ENCODE results near the gene VWA2.

VWA2 gene

GRCh38 chr10:114250236-114250635, 11.2 kb downstream of the VWA2 start:
- no peak for DNase-seq

- DNase-seq: no peak
Measured at GRCh38 chr10:114250716-114251115, 11.7 kb downstream of the VWA2 start.

GRCh38 chr10:114252092-114252491, 13.0 kb downstream of the VWA2 start:
- no peak for DNase-seq

GRCh38 chr10:114252883-114253282, 13.8 kb downstream of the VWA2 start:
- DNase-seq: no peak

- no peak for DNase-seq
Measured at GRCh38 chr10:114255227-114255626, 16.2 kb downstream of the VWA2 start.

GRCh38 chr10:114256008-114256765, 17.1 kb downstream of the VWA2 start:
- peak; percentile 8 for DNase-seq

GRCh38 chr10:114256822-114257221, 17.8 kb downstream of the VWA2 start:
- DNase-seq: peak; percentile 43

GRCh38 chr10:114257498-114257897, 18.4 kb downstream of the VWA2 start:
- DNase-seq: no peak

GRCh38 chr10:114258274-114258840, 19.3 kb downstream of the VWA2 start:
- no peak for DNase-seq

GRCh38 chr10:114259824-114260223, 20.8 kb downstream of the VWA2 start:
- DNase-seq: no peak

GRCh38 chr10:114260366-114260765, 21.3 kb downstream of the VWA2 start:
- DNase-seq: no peak

- peak; percentile 44 for DNase-seq
Measured at GRCh38 chr10:114261076-114261475, 22.0 kb downstream of the VWA2 start.

- no peak for DNase-seq
Measured at GRCh38 chr10:114262496-114262895, 23.4 kb downstream of the VWA2 start.

GRCh38 chr10:114265392-114266053, 26.5 kb downstream of the VWA2 start:
- no peak for DNase-seq

- peak; percentile 5 for DNase-seq
Measured at GRCh38 chr10:114266521-114266920, 27.5 kb downstream of the VWA2 start.

- peak; percentile 75 for DNase-seq
Measured at GRCh38 chr10:114271075-114271778, 32.2 kb downstream of the VWA2 start.

- DNase-seq: peak; percentile 95
Measured at GRCh38 chr10:114271779-114272167, 32.7 kb downstream of the VWA2 start.

- no peak for DNase-seq
Measured at GRCh38 chr10:114272696-114273095, 33.6 kb downstream of the VWA2 start.

- no peak for DNase-seq
Measured at GRCh38 chr10:114273910-114274309, 34.9 kb downstream of the VWA2 start.

- no peak for DNase-seq
Measured at GRCh38 chr10:114274616-114275453, 35.8 kb downstream of the VWA2 start.

- no peak for DNase-seq
Measured at GRCh38 chr10:114276066-114276465, 37.0 kb downstream of the VWA2 start.

- DNase-seq: no peak
Measured at GRCh38 chr10:114276671-114277070, 37.6 kb downstream of the VWA2 start.
